Measurements from ENCODE around the gene ATP5ME.

GRCh38 chr4:674172-675035 is at the start of gene ATP5ME, which contains the start of gene MYL5:
- TF ChIP-seq, protein P1, sequence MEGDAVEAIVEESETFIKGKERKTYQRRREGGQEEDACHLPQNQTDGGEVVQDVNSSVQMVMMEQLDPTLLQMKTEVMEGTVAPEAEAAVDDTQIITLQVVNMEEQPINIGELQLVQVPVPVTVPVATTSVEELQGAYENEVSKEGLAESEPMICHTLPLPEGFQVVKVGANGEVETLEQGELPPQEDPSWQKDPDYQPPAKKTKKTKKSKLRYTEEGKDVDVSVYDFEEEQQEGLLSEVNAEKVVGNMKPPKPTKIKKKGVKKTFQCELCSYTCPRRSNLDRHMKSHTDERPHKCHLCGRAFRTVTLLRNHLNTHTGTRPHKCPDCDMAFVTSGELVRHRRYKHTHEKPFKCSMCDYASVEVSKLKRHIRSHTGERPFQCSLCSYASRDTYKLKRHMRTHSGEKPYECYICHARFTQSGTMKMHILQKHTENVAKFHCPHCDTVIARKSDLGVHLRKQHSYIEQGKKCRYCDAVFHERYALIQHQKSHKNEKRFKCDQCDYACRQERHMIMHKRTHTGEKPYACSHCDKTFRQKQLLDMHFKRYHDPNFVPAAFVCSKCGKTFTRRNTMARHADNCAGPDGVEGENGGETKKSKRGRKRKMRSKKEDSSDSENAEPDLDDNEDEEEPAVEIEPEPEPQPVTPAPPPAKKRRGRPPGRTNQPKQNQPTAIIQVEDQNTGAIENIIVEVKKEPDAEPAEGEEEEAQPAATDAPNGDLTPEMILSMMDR (IDR thresholded peaks at IDR 0.05) = peak; percentile 88 to 98 (median 96)
- TF ChIP-seq POLR2A (IDR thresholded peaks at IDR 0.05) = peak in 1 of 2 donors; percentile 92

Data from heart left ventricle (tissue), 13 donors.